ENCODE results near the gene MAP3K10.
"Not testable (repeated sequence)": the region's sequence is repeated elsewhere in the genome, so short reads cannot be mapped to it uniquely, and the experiment has no call there.

MAP3K10 gene

DNA sequence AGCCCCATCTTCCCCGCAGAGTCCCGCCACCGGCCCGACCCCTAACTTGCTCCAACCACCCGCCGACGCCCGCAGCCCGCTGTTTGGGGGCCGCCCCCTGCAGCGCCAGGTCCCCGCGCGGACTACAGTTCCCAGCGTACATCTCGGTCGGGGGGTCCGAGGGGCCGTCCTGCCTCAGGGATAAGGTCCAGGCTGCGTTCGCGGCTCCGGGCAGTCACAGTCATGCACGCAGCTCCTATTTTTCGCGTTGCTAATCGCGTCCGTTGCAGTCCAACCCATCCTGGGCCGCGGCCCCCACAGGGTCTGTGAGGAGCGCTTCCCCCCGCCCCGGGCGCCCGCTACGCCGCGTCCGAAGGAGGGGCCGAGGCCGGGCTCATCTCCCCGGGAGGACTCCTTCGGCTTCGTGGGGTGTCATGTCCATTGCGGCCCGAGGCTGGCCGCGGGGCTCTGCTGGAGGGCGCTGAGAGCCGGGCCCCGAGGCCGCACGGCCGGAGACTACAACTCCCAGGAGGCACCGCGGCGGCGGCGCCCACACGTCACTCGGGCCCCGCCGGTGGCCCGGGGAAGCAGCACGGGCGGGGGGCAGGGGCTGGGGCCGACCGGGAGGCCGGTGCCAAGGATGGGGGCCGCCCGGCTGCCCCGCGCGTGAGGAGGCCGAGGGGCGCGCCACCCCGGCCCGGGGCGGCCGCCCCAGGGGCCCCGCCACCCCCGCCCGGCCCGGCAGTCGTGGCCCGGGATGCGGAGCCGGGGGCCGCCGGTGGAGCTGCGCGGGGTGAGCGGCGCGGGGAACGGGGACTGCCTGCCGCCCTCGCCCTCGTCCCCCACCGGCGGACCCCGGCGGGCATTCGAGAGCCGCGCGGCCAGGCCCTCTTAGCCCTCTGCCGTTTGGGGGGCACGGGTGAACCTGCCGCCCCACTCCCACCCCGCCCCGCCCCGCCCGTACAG, at the start of gene MAP3K10:
Gene MAP3K10, plus strand, starts transcription at position 536 of the 945 bp plus-strand sequence. CDS start 606 bp downstream, outside the sequence.
- peaks cover 31% of the 10 kb centered on the region for H3K4me1 Mint-ChIP-seq (ENCODE audit: low read depth)
- peaks cover 12% of the 10 kb centered on the region for H3K27me3 Mint-ChIP-seq
- intact Hi-C loops (cut with micrococcal nuclease) = no loop called here

DNA sequence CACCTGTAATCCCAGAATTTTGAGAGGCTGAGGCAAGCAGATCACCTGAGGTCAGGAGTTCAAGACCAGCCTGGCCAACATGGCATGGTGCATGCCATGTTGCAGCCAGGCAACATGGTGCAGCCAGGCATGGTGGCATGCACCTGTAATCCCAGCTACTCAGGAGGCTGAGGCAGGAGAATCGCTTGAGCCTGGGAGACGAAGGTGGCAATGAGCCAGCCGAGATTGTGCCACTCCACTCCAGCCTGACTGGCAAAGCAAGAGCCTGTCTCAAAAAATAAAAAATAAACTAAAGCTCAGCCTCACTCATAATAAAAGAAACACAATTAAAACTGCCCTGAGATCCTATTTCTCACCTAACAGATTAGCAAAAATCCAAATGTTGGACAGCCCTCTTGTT, 49.7 kb upstream of the MAP3K10 start:
- no peak overlapping the region for H3K4me3 Mint-ChIP-seq
- H3K27ac Mint-ChIP-seq = no peak overlapping the region
- H3K4me1 Mint-ChIP-seq (ENCODE audit: low read depth) = peaks cover 24% of the 10 kb centered on the region
- intact Hi-C loops (cut with micrococcal nuclease) = no loop called here
- no peaks in the 10 kb centered on the region for H3K36me3 Mint-ChIP-seq (ENCODE audit: low read depth)
- H3K9me3 Mint-ChIP-seq = no peaks in the 10 kb centered on the region
- H3K27me3 Mint-ChIP-seq = peaks cover 15% of the 10 kb centered on the region

More for the DNA sequence above, at the start of gene MAP3K10:
- Mint-ChIP-seq H3K27ac (peak within 1 kb of the TSS; percentile 81), H3K9me3 (no peaks in the 10 kb centered on the region), H3K4me3 (peak within 1 kb of the TSS; percentile 83), H3K36me3 (ENCODE audit: low read depth) (no peaks in the 10 kb centered on the region)

DNA sequence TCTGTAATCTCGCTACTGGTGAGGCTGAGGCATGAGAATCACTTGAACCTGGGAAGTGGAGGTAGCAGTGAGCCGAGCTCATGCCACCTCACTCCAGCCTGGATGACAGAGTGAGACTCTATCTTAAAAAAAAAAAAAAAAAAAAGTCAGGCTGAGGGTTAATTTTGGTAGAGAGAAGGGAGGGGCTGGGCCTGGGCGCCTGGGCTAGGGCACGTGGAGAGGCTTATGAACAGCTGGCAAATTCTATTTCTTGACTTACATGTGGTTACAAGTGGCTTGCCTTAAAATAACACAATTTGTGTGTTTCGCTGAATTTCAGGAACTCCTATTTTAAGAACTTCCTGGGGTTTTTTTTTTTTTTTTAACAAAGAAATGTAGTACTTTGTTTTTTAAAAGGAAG, 47.6 kb upstream of the MAP3K10 start:
- intact Hi-C loops (cut with micrococcal nuclease) = no loop called here
- Mint-ChIP-seq H3K36me3 (ENCODE audit: low read depth) (no peaks in the 10 kb centered on the region), H3K27me3 (peaks cover 7% of the 10 kb centered on the region), H3K27ac (no peak overlapping the region), H3K9me3 (no peaks in the 10 kb centered on the region), H3K4me3 (no peak overlapping the region), H3K4me1 (ENCODE audit: low read depth) (peaks cover 42% of the 10 kb centered on the region)

DNA sequence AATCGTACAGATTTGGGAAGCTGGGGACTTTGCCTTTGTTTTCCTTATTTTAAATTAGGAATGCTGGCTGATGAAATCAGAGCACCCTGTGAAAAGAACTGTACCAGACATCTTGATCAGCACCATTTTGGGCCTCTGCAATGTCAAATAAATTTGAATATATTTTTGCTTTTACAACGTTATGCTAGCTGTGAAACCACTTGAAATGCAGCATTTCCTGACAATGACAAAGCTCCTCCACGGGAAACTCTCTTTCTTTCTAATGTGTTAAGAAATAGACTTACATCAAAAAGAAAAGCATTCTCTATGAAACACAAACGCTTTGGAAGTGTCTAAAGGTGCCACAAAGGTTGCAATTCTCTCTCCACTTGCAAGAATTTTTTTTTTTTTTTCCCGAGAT, 47.1 kb upstream of the MAP3K10 start:
- intact Hi-C loops (cut with micrococcal nuclease) = no loop called here
- peaks cover 42% of the 10 kb centered on the region for H3K4me1 Mint-ChIP-seq (ENCODE audit: low read depth)
- no peaks in the 10 kb centered on the region for H3K9me3 Mint-ChIP-seq
- no peak overlapping the region for H3K4me3 Mint-ChIP-seq
- H3K36me3 Mint-ChIP-seq (ENCODE audit: low read depth) = no peaks in the 10 kb centered on the region
- no peak overlapping the region for H3K27ac Mint-ChIP-seq
- peaks cover 7% of the 10 kb centered on the region for H3K27me3 Mint-ChIP-seq

DNA sequence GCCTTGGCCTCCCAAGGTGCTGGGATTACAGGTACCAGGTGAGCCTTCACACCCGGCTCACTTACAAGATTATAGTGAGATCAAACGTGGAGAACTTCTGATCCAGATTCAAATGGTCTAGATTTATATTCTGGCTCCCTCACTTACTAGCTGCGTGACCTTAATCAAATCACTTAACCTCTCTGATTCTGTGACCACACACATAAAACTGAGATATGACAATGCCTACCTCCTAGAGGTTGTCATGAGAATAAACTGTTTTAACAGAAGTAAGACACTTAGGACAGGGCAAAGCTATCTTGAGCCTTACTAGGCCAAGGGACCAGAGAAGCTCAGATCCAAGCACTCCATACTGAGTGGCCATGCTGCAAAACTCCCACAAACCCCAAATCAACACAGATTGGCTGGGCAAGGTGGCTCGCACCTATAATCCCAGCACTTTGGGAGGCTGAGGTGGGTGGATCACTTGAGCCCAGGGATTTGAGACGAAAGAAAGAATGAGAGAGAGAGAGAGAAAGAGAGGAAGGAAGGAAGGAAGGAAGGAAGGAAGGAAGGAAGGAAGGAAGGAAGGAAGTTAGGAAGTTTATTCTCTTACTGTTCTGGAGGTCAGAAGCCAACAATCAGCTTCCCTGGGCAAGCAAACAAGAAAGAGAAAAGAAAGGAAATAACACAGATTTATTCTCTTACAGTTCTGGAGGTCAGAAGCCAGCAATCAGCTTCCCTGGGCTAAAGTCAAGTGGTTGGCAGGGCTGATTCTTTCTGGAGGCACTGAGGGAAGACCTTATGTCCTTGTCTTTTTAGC, 46.1 kb upstream of the MAP3K10 start:
- Mint-ChIP-seq H3K4me1 (ENCODE audit: low read depth) (peaks cover 51% of the 10 kb centered on the region), H3K27me3 (peaks cover 7% of the 10 kb centered on the region), H3K27ac (peak overlapping the region; percentile 54), H3K9me3 (no peaks in the 10 kb centered on the region), H3K36me3 (ENCODE audit: low read depth) (no peaks in the 10 kb centered on the region), H3K4me3 (no peak overlapping the region)
- intact Hi-C loops (cut with micrococcal nuclease) = no loop called here

DNA sequence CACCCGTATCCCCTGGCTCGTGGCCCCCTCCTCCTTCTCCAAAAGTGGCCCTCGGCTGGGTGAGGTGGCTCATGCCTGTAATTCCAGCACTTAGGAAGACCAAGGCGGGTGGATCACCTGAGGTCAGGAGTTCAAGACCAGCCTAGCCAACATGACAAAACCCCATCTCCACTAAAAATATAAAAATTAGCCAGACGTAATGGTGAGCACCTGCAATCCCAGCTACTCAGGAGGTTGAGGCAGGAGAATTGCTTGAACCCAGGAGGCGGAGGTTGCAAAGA, 45.5 kb upstream of the MAP3K10 start:
- H3K9me3 Mint-ChIP-seq; H3K27me3 Mint-ChIP-seq; H3K36me3 Mint-ChIP-seq (ENCODE audit: low read depth); H3K4me3 Mint-ChIP-seq; intact Hi-C loops (cut with micrococcal nuclease): not testable (repeated sequence)
- peaks cover 51% of the 10 kb centered on the region for H3K4me1 Mint-ChIP-seq (ENCODE audit: low read depth)
- peak overlapping the region; percentile 54 for H3K27ac Mint-ChIP-seq

DNA sequence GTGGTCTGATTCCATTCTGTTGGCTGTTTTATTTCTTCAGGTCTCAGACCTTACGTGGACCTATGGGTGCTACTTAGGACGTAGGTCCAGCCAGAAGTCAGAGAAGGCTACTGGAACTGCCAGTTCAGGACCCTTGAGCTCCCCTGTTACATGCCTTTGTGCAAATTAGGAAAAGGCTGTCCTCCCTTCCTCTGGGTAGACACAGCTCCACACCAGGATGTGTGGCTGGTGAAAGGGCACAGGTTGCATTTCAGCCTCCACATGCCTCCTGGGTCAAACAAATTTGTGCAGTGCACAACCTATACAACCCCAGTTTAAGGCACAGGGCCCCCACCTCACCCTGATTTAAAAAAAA, 43.9 kb upstream of the MAP3K10 start:
- Mint-ChIP-seq H3K4me3 (no peak overlapping the region), H3K36me3 (ENCODE audit: low read depth) (no peaks in the 10 kb centered on the region), H3K27ac (peak overlapping the region; percentile 76), H3K9me3 (no peaks in the 10 kb centered on the region), H3K27me3 (peaks cover 7% of the 10 kb centered on the region), H3K4me1 (ENCODE audit: low read depth) (peaks cover 51% of the 10 kb centered on the region)
- intact Hi-C loops (cut with micrococcal nuclease) = no loop called here

DNA sequence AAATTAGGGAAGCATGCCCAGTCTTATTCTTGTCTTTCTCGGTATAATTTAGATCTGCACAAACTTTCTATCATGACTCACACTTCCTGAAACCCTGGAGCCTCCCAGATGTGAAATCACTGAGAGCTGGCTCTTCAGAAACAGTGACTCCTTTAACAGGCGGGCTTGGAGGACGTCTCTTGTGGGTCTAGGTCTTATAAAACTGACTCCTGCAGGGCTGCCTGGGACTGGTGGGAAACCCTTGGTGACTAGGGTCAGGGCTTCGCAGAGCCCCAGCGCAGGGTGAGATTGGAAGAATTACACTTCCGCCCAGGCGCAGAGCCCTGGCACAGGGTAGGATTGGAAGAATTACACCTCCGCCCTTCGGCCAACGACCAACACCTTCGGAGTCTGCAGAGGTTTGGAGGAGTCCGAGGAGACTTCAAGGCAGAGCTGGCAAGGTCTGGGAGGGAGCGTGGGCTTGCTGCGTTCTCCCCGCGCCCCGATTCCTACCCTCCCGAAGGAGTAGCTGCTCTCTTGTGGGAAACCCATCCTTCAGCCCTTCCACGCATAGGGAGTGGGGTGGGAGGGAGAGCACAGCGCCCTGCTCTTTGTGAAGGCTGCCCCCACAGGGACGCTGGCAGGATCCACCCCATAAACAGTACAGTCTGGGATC, 43.4 kb upstream of the MAP3K10 start:
- Mint-ChIP-seq H3K4me1 (ENCODE audit: low read depth) (peaks cover 53% of the 10 kb centered on the region), H3K9me3 (no peaks in the 10 kb centered on the region), H3K4me3 (peak overlapping the region; percentile 53), H3K36me3 (ENCODE audit: low read depth) (no peaks in the 10 kb centered on the region), H3K27me3 (peaks cover 7% of the 10 kb centered on the region), H3K27ac (peak overlapping the region; percentile 76)
- intact Hi-C loops (cut with micrococcal nuclease) = no loop called here

DNA sequence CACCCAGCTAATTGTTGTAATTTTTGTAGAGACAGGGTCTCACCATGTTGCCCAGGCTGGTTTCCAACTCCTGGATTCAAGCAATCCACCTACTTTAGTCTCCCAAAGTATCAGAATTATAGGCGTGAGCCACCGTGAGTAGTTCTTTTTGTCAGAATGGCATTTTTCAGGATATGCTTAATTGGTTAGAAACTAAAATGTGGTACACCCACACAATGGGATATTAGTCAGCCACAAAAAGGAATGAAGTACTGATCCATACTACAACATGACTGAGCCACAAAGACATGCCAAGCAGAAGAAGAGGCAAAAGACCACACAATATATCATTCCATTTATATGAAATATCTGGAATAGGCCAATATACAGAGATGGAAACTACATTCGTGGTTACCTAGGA, 41.7 kb upstream of the MAP3K10 start:
- no peak overlapping the region for H3K27ac Mint-ChIP-seq
- H3K27me3 Mint-ChIP-seq = peaks cover 7% of the 10 kb centered on the region
- H3K36me3 Mint-ChIP-seq (ENCODE audit: low read depth) = no peaks in the 10 kb centered on the region
- H3K4me3 Mint-ChIP-seq = no peak overlapping the region
- intact Hi-C loops (cut with micrococcal nuclease) = no loop called here
- H3K9me3 Mint-ChIP-seq = no peaks in the 10 kb centered on the region
- H3K4me1 Mint-ChIP-seq (ENCODE audit: low read depth) = peaks cover 53% of the 10 kb centered on the region

DNA sequence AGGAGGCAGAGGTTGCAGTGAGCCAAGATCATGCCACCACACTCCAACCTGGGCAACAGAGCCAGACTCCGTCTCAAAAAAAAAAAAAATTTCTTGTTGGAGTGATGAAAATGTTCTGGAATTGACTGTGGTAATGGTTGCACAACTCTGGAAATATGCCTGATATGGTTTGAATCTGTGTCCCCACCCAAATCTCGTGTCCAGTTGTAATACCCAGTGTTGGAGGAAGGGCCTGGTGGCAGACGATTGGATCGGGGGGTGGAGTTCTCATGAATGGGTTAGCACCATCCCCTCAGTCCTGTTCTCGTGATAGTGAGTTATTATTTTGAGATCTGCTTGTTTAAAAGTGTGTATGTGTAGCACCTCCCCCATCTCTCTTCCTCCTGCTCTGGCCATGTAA, 41.1 kb upstream of the MAP3K10 start:
- Mint-ChIP-seq H3K4me1 (ENCODE audit: low read depth) (peaks cover 48% of the 10 kb centered on the region), H3K4me3 (no peak overlapping the region), H3K36me3 (ENCODE audit: low read depth) (no peaks in the 10 kb centered on the region), H3K27me3 (peaks cover 5% of the 10 kb centered on the region), H3K9me3 (peaks cover under 1% of the 10 kb centered on the region), H3K27ac (no peak overlapping the region)
- intact Hi-C loops (cut with micrococcal nuclease) = no loop called here

DNA sequence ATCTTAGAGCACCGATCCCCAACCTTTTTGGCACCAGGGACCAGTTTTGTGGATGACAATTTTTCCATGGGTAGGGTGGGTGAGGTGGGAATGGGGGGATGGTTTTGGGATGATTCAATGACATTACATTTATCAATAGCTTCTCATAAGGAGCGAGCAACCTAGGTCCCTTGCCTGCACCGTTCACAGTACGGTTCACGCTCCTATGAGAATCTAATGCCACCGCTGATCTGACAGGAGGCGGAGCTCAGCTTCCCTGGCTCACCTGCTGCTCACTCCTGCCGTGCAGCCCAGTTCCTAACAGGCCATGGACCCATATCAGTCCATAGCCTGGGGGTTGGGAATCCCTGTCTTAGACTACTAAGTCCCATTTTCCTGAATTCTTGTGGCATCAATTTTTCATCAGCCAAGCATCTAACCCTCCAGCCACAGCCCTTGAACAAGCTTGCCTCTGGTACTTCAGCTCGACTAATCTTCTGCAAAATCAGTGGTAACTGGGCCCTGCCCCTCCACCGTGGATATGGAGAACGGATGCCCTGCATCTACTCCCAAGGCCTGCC, 37.0 kb upstream of the MAP3K10 start:
- Mint-ChIP-seq H3K9me3 (peaks cover 9% of the 10 kb centered on the region), H3K27me3 (peaks cover 3% of the 10 kb centered on the region), H3K4me1 (ENCODE audit: low read depth) (peaks cover 21% of the 10 kb centered on the region), H3K27ac (no peak overlapping the region), H3K4me3 (no peak overlapping the region), H3K36me3 (ENCODE audit: low read depth) (no peaks in the 10 kb centered on the region)
- intact Hi-C loops (cut with micrococcal nuclease) = no loop called here

DNA sequence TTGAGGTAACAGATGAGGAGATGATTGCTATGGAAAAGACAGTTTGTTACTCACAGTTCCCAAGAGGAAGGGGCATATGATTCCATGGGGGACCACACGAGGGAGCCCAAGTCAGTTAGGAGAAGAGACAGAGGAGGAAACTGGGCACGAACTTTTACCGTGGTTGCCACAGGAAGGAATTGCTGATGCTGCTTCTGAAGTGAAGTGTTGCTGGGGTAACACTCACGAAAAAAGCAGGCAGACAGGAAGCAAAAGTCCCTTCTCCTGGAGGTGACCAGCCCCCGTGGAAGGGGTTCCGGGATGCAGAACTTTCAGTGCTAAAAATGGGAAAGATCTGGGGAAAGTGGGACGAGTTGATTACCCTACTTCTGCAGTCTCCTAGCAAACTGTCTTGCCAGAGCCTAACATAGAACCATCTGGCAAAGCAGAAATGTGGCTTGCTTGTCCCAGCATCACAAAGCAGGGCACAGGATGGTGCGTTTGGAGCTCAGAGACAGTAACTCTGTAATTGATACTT, 35.4 kb upstream of the MAP3K10 start:
- Mint-ChIP-seq H3K27me3 (peaks cover 3% of the 10 kb centered on the region), H3K9me3 (peaks cover 9% of the 10 kb centered on the region), H3K4me1 (ENCODE audit: low read depth) (peaks cover 13% of the 10 kb centered on the region)

DNA sequence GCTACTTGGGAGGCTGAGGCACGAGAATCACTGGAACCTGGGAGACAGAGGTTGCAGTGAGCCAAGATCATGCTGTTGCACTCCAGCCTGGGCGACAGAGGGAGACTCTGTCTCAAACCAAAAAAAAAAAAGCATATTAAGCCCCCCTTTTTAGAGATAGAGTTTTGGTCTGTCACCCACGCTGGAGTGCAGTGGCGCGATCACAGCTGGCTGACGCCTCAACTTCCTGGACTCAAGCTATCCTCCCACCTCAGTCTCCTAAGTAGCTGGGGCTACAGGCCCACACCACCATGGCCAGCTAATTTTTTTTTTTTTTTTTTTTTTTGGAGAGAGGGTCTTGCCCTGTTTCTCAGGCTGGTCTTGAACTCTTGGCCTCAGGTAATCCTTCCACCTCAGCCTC, 34.2 kb upstream of the MAP3K10 start:
- no peak overlapping the region for H3K27ac Mint-ChIP-seq
- intact Hi-C loops (cut with micrococcal nuclease) = no loop called here
- H3K36me3 Mint-ChIP-seq (ENCODE audit: low read depth) = no peaks in the 10 kb centered on the region
- H3K9me3 Mint-ChIP-seq = peaks cover 9% of the 10 kb centered on the region
- peaks cover 13% of the 10 kb centered on the region for H3K4me1 Mint-ChIP-seq (ENCODE audit: low read depth)
- no peak overlapping the region for H3K4me3 Mint-ChIP-seq
- peaks cover 3% of the 10 kb centered on the region for H3K27me3 Mint-ChIP-seq

More for the DNA sequence above, 35.4 kb upstream of the MAP3K10 start:
- Mint-ChIP-seq H3K36me3 (ENCODE audit: low read depth) (no peaks in the 10 kb centered on the region), H3K27ac (no peak overlapping the region), H3K4me3 (no peak overlapping the region)
- intact Hi-C loops (cut with micrococcal nuclease) = no loop called here
